Measurements from ENCODE around the gene EZR.

DNA sequence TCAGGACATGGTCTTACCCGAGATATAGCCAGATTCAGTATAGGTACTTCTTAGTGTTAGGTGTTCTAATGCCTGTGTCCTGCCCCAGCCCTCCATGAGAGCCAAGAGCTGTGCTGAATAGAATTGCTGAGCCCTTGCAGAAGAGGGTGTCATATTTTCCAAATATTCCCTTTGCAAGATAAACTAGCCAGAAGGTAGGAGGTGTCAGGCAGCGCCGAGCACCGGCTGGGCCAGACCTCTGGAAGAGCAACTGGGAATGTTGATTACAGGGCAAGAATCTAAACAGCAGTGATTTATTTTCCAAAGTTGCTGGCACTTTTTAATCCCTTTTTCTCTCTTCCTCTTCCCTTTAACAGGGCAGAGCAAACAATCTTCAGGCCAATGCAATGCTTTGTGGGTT lies 37.1 kb upstream of the EZR start:
- TF ChIP-seq, protein P1, sequence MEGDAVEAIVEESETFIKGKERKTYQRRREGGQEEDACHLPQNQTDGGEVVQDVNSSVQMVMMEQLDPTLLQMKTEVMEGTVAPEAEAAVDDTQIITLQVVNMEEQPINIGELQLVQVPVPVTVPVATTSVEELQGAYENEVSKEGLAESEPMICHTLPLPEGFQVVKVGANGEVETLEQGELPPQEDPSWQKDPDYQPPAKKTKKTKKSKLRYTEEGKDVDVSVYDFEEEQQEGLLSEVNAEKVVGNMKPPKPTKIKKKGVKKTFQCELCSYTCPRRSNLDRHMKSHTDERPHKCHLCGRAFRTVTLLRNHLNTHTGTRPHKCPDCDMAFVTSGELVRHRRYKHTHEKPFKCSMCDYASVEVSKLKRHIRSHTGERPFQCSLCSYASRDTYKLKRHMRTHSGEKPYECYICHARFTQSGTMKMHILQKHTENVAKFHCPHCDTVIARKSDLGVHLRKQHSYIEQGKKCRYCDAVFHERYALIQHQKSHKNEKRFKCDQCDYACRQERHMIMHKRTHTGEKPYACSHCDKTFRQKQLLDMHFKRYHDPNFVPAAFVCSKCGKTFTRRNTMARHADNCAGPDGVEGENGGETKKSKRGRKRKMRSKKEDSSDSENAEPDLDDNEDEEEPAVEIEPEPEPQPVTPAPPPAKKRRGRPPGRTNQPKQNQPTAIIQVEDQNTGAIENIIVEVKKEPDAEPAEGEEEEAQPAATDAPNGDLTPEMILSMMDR (IDR thresholded peaks at IDR 0.05; ENCODE audit: poor library complexity) = no peak
- TF ChIP-seq EZH2 (IDR thresholded peaks at IDR 0.05; ENCODE audit: borderline replicate concordance) = no peak
